GM18870 (cell line): Measurements from ENCODE around the gene SLC22A23.

ENCODE experiments used
- ATAC-seq: cut with Tn5 transposase; IDR thresholded peaks from one replicate; pipeline ENCODE4 v1.9.1; 2021; ENCODE audit warnings: moderate library complexity; ENCODE audit not compliant: unreplicated experiment

SLC22A23 gene

DNA sequence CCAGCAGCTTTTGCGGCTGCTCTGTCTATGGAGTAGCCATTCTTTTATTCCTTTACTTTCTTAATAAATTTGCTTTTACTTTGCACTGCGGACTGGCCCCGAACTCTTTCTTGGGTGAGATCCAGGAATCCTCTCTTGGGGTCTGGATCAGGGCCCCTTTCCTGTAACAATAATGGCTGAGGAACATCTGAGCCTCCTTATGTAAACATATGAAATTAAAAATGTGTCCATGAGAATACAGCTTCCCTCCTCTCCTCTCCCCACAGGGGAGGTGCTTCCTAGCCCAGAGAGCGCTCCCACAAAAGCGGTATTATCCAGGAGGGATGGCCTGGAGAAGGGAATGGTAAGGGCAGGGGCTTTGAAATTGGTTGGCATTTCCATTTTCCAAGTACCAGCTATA, 117.0 kb downstream of the SLC22A23 start:
- ATAC-seq: no peak

DNA sequence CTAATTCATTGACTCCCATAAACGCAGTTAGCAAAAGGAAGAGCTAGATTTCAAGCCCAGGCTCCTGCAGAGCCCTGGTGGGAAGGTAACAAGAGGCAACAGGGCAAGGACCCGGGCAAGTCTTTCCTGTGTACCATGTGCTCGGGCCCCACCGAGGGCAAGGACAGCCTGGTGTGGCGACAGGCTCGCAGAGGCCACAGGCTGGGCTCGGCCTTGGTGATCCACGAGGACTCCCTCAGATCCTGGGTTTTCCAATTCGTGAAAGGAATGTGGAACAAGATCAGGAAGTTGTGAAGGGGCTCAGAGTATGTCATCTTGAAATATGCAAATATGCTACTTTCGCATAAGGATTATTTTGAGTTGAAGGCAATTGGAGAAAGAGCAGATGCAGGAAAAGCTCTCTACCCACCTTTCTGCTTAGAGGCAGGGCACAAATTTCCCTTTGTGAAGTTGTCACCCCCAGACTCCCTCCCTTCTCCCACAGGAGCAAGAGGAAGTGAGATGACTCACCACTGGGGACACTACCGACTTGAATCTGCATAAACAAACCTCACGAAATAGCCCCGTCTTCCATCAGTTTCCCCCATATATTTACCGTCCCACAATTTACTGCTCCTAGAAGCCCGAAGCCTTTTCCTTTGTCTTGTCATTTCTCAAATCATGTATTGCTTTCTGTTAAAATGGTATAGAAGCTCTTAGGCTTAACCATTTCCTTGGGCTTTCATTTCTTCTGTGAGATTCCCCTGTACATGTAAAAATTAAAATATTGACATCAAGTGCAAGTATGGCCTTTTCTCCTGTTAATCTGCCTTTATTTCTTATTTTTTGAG, 119.1 kb downstream of the SLC22A23 start:
- ATAC-seq: no peak

GRCh38 chr6:3336859-3337515, 119.9 kb downstream of the SLC22A23 start:
- ATAC-seq: no peak

DNA sequence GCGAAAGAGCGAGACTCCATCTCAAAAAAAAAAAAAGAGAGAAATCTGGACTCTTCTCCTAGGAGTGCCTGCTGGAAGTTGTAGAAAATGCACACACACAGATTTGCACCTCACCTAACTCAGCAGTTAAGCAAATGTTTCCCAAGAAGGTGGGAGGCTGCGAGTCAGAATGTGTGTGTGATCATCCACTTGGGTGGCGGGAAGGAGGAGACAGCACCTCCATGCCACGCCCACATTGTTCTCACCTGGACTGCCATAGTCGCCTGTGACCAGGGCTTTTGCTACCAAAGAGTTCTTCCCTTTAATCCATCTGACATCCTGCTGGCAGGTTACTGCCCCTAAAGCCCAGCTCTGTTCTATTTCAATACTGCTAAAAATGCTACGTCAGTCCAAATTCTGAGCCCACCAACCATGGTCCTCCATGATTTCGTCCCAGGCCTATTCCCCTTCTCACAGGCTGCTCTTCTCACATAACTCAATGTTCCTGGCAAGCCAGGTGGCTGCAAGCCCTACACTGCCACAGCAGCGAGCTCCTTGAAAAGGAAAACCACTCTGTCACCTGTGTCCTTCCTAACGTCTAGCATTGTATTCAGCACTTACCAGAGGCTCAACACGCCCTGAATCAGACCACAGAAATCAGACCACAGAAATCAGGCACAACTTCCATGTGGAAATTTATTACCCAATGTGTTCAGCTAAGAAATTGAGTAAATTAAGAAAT, 120.6 kb downstream of the SLC22A23 start:
- no peak for ATAC-seq

GRCh38 chr6:3335169-3335568, 121.7 kb downstream of the SLC22A23 start:
- ATAC-seq: no peak

GRCh38 chr6:3334555-3334954, 122.3 kb downstream of the SLC22A23 start:
- no peak for ATAC-seq

DNA sequence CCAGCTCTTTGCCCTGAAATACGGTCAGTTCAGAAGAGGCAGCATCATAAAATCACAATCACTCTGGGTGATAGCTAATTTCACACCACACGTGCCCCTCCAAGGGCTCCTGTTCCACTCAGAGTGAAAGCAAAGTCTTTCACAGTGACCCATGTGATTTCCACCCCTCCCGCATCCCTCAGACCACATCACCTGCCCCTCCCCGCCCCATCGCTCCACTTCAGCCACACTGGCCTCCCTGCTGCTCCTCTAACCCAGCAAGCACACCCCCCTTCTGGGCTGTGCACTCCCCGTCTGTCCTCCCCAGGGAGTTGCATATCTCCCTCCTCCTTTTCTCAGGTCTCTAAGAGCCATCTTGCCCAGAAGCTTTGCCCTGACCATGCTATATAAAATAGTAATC, 123.6 kb downstream of the SLC22A23 start:
- ATAC-seq: no peak

- no peak for ATAC-seq
Measured at GRCh38 chr6:3331971-3332370, 124.9 kb downstream of the SLC22A23 start.

DNA sequence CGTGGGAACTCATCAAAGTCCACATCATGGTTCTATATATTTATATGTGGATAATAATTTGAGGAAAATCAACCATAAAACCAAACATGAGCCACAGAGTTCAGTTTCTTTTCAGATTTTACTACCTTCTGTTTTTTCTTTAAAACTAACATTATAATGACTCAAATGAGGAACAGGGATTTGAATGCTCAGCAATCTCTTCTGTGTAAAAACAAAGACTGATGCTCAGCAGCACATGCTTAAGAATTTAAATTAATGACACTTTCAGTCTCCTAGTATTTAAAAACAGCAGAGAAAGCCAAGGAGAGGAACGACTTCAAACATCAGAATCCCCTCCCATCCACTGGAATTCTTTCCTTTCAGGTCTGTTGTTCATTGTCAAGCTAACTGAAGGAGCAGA, 125.4 kb downstream of the SLC22A23 start:
- ATAC-seq: no peak

GRCh38 chr6:3330199-3330598, 126.7 kb downstream of the SLC22A23 start:
- no peak for ATAC-seq

DNA sequence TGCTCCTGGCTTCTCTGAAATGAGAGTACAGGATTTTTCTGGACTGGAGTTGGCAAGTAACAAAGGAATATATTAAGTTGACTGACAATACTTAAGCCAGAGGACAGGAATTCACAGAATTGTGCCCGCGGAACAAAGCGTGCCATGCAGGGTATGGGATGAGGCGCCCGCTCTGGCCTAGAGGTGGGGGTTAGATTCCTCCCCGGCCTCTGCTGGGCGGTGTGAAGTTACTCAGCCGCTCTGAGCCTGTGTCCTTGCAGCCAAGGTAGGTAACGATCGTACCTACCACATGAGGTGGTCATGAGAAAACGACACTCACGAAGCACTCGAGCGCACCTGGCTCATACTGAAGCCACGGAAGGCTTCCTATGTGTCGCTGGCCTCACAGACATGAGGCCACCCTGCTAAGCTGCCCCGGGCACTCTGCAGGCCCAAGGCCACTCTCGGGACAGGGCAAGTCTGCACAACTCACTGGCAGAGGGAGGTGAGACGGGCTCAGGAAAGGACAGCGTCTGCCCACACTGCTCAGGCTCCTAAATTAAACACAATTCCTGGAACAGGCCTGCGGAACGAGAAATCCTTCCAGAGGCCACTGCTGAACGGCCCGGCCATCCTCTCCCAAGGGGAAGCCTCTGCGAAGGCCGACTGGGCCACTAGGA, 127.3 kb downstream of the SLC22A23 start:
- ATAC-seq: no peak

- no peak for ATAC-seq
Measured at GRCh38 chr6:3328796-3329195, 128.1 kb downstream of the SLC22A23 start.

GRCh38 chr6:3328145-3328544, 128.7 kb downstream of the SLC22A23 start:
- no peak for ATAC-seq

GRCh38 chr6:3327403-3327802, 129.4 kb downstream of the SLC22A23 start:
- no peak for ATAC-seq

GRCh38 chr6:3326981-3327380, 129.9 kb downstream of the SLC22A23 start:
- no peak for ATAC-seq

DNA sequence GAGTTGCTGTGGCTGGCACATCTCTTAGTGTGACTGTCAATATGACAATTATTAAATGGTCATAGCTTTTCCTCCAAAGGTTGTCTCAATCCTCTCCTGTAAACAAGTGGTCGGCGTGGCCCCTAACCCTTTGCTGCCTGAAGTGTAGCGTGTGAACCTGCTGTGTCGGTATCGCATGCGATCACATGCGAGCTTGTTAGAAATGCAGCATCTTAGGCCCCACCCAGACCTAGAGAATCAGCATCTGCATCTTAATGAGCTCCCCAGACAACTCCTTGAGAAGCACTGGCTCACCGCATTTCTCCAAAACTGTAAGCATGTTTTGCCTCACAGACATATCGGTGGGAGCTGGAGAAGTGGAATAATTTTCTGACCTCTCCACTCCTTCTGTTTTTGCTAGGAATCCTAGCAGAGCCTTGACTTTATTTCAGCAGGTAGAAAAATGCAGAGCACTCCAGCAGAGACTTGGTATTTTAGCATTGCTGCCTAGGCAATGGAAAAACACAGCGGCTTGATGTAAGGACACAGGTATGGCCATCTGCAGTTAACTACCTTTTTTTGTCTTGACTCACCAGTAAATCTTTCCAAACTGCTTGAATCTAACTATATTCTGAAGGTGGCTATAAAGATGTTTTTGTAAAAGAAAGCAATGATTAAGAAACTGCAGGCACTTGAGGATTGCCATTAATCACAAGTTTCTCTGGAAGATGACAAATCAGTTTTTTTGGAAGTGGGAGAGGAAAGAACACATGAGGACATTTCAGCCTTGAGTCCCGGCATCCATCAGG, 130.5 kb downstream of the SLC22A23 start:
- no peak for ATAC-seq

DNA sequence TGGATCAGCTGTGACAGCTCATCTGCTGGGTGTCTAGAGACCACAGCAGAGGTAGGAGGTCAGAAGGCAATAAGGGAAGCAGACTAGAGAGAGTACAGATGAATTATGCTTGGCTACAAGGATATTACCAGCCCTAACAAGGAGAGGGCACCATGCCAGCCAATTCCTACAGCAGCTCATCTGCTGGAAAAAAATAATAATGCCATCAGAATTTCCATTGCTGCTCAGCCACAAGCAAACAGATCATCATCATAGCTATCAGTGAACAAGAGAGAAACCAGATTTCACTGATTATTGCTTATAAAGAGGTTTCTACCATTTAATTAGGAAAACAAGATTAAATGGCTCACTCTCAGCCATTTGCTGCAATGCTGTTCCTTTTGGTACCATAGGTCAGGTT, 131.6 kb downstream of the SLC22A23 start:
- no peak for ATAC-seq

DNA sequence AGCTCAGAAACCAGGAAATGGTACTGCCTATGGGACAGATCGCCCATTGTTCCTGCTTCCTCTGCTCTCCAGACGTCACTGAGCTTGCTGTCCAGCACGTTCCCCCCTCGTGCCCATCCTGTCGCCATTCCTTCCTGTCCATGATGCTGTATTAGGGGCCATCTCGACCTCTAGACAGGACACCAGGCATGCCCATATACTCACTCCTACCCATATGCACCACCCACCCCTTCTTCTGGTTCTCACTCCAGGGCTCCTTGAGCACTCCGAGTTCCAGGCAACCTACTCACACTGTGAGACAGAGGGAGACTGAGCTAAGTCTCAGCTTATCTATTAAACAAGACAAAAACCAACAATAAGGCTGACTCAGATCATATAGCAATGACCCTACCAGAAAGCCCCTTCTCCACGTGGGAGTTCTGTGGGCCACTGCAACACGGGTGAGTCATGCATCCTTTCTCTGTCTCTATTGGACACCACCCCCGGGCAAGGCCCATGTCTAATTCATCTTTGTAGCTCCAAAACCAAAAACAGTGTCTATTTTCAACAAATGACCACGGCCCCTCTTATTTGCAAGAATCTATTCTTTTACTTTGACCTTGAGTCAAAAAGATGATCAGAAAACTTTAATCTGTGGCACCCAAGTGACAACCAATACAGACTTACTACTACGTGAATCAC, 132.4 kb downstream of the SLC22A23 start:
- ATAC-seq: peak; percentile 72

DNA sequence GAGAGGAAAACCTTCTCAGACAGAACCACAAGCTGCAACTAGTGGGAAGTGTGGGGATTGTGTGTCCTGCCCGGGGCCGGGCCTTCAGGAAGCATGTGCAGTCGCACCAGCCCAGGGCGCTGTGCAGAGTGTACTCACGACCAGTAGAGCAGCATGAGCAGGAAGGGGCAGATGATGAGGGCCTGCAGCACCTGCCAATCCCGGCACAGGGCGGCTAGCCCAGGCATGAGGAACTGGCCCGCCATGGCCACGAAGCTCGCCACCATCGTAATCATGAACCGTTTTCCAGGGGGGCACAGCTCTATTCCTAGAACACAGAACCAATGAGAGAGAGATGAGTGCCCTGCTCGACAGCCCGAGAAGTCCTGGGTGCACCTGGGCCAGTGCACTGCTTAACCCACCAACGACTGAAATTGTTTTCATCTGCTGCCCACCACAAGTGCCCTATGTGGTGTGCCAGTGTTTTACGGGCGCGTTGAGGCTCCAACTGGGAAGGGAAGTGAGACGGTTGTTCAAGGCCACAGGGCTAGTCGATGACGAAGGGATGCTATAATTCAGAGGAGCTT, 133.1 kb downstream of the SLC22A23 start:
- ATAC-seq: no peak

DNA sequence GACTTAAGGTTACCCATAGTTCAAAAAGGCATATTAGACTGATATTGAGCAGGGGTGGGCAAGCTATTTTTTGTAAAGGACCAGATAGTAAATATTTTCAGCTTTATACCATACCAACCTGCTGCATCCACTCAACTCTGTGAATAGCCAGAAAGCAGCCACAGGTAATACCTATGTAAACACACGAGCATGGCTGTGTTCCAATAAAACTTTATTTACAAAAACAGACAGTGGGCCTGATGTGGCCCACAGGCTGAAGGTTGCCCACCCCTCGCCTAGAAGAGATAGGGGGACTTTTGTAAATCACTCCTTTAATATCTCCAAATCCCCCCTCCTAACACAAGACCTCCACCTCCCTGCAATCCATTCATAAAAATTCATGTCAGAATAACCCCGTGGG, 133.7 kb downstream of the SLC22A23 start:
- no peak for ATAC-seq
